Activated CD4-positive, CD25-positive, alpha-beta regulatory T cell (primary cell): Measurements from ENCODE around the gene CPEB3.
"Not testable (repeated sequence)": the region's sequence is repeated elsewhere in the genome, so short reads cannot be mapped to it uniquely, and the experiment has no call there.

ENCODE experiments used
- DNase-seq, 4 experiments: peaks; one replicate each; lab custom pipeline; 2025; lab: John Stamatoyannopoulos, UW

The CPEB3 gene

DNA sequence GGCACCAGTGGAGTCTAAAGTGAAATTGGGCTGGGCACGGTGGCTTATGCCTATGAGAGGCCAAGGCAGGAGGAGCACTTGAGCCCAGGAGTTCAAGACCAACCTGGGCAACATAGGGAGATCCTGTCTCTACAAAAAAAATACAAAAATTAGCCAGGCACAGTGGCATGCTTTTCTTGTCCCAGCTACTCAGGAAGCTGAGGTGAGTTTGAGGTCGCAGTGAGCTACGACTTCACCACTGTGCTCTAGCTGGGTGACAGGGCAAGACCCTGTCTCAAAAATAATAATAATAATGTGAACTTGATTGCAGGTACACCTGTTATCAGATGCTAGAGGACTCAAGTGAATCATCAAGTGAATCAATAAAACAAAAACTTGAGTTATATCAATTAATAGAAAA is 259.3 kb downstream of the CPEB3 start:
- DNase-seq, result no peak

DNA sequence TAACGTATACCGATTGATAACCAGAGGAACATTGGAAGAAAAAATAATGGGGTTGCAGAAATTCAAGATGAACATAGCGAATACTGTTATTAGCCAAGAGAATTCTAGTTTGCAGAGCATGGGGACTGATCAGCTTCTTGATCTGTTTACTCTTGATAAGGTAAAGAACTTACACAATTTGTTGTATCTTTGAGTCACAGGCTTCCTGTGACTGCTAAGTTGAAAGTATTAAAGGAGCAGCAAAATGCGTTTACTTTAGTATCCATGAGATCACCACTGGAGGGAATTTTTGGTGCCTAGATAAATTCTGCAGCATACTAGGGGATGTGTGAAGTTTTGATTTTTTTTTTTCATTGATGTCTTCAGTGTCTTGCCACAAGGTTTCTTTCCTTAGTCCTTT is 263.7 kb downstream of the CPEB3 start:
- DNase-seq, result no peak

DNA sequence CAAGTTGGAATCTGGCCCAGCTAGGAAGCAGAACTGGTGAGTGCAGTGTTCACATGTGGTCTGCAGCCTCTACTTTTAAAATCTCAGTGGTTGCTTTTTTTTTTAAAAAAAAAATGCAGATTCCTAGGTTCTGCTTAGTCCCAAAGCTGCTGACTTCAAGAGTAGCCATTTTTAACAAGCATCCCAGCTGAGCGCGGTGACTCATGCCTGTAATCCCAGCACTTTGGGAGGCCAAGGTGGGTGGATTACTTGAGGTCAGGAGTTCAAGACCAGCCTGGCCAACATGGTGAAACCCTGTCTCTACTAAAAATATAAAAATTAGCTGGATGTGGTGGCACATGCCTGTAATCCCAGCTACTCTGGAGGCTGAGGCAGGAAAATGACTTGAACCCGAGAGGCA is 265.5 kb downstream of the CPEB3 start:
- DNase-seq, result not testable (repeated sequence)

DNA sequence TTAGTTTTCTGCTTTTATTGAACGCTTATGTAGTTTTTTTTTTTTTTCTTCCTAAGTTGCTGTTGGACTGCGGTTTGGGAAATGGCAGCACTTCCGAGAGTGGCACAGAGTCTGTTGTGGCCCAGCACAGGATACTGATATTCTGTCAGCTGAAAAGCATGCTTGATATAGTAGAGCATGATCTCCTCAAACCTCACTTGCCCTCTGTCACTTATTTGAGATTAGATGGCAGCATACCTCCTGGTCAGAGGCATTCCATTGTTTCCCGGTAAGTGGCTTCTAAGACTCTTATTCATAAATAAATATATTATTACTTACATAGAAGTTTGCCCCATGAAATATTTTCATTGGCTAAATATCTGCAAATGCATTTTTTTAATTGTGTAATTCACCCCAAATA is 266.2 kb downstream of the CPEB3 start:
- DNase-seq, result no peak

DNA sequence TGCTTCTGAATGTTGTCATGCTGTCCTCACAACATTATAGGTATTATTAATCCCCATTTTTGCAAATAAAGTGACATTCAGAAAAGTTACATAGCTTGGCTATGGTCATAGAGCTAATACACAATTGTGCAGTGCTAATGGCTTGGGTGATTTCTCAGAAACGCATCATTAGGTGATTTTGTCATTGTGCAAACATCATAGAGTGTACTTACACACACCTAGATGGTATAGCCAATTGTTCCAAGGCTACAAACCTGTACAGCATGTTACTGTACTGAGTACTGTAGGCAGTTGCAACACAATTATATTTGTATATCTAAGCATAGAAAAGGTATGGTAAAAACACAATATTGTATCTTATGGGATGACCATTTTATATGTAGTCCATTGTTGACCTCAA is 276.3 kb downstream of the CPEB3 start:
- DNase-seq, result no peak

DNA sequence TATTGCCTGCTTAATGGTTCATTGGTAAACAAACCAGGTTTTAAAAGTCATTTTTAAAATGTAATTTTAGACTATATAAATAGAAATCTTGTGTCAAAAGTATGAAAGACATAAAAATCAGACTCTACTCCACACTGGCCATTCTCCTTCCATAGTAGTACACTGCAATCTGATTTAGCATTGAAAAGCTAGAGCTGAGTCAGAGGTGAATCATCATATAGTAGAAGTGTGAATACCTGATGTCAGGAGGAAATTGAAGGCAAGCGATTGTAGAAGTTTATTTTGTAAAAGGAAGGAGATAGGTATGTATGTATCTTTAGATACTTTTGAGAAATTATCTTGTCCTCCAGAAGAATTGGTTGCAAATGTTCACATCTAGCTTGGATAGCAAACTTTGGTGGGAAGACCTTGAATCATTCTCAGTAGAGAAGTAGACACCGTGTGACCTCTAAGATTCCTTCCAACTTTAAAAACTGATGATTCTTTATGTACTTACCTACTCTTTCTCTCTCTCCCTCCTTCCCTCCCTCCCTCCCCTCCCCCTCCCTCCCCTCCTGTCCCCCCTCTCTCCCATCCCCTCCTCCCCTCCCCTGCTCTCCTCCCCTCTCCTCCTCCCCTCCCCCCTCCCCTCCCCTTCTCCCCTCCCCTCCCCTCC is 279.2 kb downstream of the CPEB3 start:
- DNase-seq, result no peak

DNA sequence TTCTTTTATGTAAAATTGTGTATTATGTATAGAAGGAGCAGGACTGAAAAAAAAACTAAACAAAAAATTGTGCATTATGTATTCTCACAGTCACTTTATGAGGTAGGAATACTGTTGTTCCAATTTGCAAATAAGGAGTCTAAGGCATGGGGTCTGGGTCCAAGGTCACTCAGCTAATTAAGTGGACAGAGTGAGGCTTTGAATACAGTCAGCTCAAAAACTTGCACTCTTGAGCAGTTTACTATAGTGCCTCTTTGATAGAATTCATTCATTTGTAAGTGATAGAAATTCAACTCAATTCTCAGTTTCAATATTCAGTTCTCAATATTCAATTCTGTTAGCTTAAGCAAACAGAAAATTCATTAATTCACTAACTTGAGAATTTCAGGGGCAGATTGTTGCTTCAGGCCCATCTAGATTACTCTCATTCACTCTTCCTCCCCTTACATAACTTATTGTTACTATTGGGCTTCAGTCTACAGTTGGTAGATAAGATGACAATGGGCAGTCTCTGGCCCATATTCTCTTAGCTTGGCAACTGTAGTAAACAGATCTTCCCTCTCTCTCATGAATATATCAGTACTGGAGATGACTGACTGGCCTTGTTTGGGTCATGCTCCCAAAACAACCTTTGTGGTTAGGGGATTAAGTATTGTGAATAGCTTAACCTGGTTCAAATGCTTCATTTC is 280.7 kb downstream of the CPEB3 start:
- DNase-seq, result no peak

DNA sequence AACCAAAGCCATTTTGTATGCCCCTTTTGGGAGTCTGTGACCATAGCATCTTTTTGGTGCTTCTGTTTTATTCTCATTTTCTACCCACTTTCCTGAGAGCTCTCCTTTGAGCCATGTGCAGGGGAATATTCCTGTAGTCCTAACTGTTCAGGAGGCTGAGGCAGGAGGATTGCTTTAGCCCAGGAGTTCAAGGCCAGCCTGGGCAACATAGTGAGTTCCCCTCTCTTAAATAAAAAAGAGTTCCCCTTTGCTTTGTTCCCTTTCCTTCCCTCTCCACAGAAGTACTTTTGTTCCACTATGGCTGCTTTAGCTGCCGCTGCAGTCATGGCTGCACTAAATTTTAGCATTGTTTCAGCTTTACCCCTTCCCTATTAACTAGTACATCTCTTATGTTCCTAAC is 281.4 kb downstream of the CPEB3 start:
- DNase-seq, result no peak

DNA sequence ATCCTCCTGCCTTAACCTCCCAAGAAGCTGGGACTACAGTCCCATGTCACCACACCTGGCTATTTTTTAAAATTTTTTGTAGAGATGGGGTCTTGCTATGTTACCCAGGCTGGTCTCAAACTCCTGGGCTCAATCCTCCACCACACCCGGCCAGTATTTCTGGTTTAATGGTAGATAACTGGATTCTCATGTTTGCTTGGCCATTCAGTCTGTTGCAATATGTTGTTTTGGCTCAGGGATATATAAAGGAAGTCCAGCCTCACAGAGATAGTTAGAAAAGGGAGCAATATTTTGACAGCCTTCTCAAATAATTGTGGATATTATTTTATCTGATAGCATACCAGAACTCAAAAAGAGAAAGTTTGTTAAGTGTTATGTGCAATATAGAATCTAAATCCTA is 284.9 kb downstream of the CPEB3 start:
- DNase-seq, result no peak

DNA sequence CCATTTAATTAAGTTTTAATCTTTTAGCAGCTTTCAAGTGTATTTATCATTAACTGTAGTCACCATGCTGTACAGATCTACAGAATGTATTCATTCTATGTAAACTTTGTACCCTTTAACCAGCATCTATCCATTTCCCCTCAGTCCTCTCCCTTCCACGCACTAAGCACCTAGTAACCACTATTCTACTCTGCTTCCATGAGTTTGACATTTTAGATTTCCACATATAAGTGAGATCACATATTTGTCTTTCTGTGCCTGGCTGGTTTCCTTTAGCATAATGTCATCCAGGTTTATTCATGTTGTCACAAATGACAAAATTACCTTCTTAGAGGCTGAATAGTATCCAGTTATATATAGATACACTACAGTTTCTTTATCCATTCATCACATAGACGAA is 287.6 kb downstream of the CPEB3 start:
- no peak for DNase-seq

DNA sequence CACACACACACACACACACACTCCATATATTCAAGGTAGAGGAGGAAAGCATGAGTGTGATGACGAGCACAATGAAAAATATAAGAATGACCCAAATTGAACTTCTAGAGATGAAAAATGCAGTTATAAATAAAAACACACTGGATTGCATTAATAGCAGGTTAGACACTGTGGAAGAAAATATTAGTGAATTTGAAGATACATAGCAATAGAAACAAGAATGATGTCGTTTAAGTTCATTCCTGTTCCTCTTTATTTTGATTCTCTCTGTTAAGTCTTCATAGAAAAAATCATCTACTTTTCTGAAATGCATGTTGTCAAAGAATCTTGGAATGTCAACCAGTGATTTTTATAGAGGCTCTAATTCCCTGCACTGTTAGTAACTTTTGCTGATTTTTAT is 288.9 kb downstream of the CPEB3 start:
- DNase-seq, result no peak

DNA sequence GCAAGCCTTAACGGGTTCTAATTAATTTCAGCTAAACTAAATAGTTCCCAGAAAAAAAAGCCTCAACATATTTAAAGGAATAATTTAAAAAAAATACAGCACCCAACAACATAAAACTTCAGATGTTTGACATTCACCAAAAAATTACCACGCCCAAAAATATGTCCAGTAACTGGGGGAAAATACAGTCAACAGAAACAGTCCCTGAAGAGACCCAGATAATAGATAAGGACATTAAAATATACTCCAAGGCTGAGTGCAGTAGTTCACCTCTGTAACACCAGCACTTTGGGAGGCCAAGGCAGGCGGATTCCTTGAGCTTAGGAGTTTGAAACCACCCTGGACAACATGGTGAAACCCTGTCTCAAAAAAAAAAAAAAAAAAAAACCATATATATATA is 289.3 kb downstream of the CPEB3 start:
- DNase-seq, result no peak
